BLaER1 (cell line): ENCODE measurements around the gene SPOCK1.
"Not testable (repeated sequence)": the region's sequence is repeated elsewhere in the genome, so short reads cannot be mapped to it uniquely, and the experiment has no call there.

Source experiments
- H3K27ac ChIP-seq: shearing (Covaris generic); formaldehyde crosslinking; 2 replicates; pipeline ENCODE4 v1.8.1; 2022
- H3K27me3 ChIP-seq: shearing (Covaris generic); formaldehyde crosslinking; 2 replicates; pipeline ENCODE4 v1.8.1; 2022
- H3K36me3 ChIP-seq: shearing (Covaris generic); formaldehyde crosslinking; 2 replicates; pipeline ENCODE4 v1.8.1; 2022
- H3K4me1 ChIP-seq: shearing (Covaris generic); formaldehyde crosslinking; 2 replicates; pipeline ENCODE4 v1.8.1; 2022
- H3K4me2 ChIP-seq: shearing (Covaris generic); formaldehyde crosslinking; 2 replicates; pipeline ENCODE4 v1.8.1; 2022
- H3K4me3 ChIP-seq: shearing (Covaris generic); formaldehyde crosslinking; 2 replicates; pipeline ENCODE4 v1.8.1; 2022
- H3K9ac ChIP-seq: shearing (Covaris generic); formaldehyde crosslinking; 2 replicates; pipeline ENCODE4 v1.8.1; 2022
- H3K9me3 ChIP-seq: shearing (Covaris generic); formaldehyde crosslinking; 2 replicates; pipeline ENCODE4 v1.8.1; 2022
- H4K20me1 ChIP-seq: shearing (Covaris generic); formaldehyde crosslinking; 2 replicates; pipeline ENCODE4 v1.8.1; 2022
- Cebpa-rat ChIP-seq: shearing (Covaris generic); IDR thresholded peaks from 2 replicates; pipeline ENCODE4 v1.8.1; 2022

The SPOCK1 gene

DNA sequence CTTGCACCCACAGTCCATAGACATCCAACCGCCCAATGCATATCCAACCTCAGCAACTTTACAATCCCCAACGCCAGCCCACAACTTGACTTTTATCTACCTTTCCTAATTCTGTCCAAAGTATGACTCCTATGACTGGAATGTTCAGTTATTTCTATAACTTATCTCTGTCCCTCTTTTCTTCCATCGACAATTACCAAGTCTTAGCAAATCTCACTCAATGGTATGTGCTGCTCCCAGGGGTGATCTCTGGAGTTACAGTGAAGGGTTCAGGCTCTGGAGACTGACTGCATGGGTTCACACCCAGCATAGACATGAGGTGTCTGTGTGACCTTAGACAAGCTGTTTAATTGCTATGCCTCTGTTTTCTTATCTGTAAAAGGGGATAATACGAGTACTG lies 106.9 kb downstream of the SPOCK1 start:
- TF ChIP-seq Cebpa-rat = no peak
- H3K27me3 ChIP-seq = no peaks in the 10 kb centered on the region

DNA sequence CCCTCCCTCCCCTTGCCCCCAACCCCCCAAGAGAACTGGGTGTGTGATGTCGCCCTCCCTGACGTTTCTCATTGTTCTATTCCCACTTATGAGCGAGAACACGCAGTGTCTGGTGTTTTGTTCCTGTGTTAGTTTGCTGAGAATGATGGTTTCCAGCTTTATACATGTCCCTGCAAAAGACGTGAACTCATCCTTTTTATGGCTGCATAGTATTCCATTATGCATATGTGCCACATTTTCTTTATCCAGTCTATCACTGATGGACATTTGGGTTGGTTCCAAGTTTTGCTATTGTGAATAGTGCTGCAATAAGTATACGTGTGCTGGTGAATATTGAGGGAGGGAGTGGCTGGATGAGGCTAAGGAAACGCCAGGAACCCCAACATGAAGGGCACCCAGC lies 108.1 kb downstream of the SPOCK1 start:
- not testable (repeated sequence) for H3K36me3 ChIP-seq, H3K4me3 ChIP-seq, H3K4me1 ChIP-seq, H3K9me3 ChIP-seq, H4K20me1 ChIP-seq, H3K4me2 ChIP-seq, H3K9ac ChIP-seq, H3K27me3 ChIP-seq, H3K27ac ChIP-seq

More for the DNA sequence above, 106.9 kb downstream of the SPOCK1 start:
- Histone ChIP-seq H3K36me3 (no peaks in the 10 kb centered on the region), H3K4me1 (no peaks in the 10 kb centered on the region), H3K9ac (no peak overlapping the region), H3K27ac (no peak overlapping the region), H3K4me2 (no peak overlapping the region), H3K9me3 (no peaks in the 10 kb centered on the region), H4K20me1 (no peaks in the 10 kb centered on the region), H3K4me3 (no peak overlapping the region)

DNA sequence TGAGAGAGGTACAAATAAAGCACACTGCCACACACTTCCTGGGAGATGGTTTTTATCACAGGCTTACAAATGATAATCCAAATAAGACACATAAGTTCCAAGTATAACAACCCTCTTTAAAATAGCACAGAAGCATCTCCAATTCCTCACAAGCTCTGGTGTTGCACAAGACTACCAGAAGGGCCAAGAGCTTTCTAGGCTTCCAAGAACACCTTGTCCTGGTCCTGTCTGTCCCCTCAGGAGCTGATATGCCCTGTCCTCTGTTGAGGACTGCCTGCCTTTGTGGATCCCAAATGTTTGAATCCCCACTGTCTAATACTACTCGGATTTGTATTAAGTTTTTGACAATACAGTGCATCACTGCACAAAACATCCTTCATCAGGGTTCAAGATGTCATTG lies 110.1 kb downstream of the SPOCK1 start:
- Histone ChIP-seq H4K20me1 (no peaks in the 10 kb centered on the region), H3K9ac (no peak overlapping the region), H3K4me3 (no peak overlapping the region), H3K27ac (no peak overlapping the region), H3K4me1 (no peaks in the 10 kb centered on the region), H3K36me3 (no peaks in the 10 kb centered on the region), H3K27me3 (no peaks in the 10 kb centered on the region), H3K4me2 (no peak overlapping the region), H3K9me3 (no peaks in the 10 kb centered on the region)
- no peak for TF ChIP-seq Cebpa-rat

DNA sequence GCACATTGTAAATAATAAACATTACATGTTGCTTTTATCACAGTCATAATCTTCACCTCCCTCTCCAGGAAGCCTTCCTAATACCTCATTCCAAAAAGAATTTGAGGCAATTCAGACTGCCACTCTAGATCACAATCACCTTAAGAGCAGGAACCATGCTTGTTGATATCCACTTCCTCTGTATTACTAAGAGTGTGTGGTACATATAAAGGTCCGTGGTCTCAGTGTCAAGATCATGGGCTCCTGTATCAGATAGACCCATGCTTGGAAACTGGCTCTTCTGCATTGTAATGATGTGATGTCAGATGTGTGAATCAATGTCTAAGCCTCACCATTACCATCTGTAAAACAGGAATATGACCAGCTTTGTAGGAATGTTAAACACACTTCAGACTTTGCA lies 114.1 kb downstream of the SPOCK1 start:
- Histone ChIP-seq H3K4me2 (no peak overlapping the region), H3K9ac (no peak overlapping the region), H3K36me3 (no peaks in the 10 kb centered on the region), H3K4me1 (peaks cover 5% of the 10 kb centered on the region; the same call in 1 of the 2 replicates), H3K4me3 (no peak overlapping the region), H3K9me3 (peaks cover 32% of the 10 kb centered on the region), H3K27ac (no peak overlapping the region), H4K20me1 (no peaks in the 10 kb centered on the region), H3K27me3 (no peaks in the 10 kb centered on the region)
- no peak for TF ChIP-seq Cebpa-rat

DNA sequence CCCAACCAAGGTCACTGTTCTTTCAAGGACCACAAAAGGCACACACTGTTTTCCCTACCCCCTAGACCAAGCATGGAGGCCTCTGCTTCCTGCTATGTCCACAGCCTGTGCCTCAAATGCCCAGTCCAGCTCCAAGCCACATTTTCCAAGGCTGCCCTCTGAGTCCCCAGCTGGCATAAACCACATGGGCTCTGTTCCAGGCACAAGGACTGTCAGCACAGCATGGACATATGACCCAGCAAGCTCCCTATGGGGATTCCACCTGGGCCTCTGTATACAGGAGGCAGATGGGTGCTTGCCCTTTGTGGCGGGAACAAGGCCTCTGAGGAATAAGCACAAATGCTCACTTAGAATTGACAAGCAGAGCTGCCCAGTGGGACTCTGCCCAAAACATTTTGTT lies 115.2 kb downstream of the SPOCK1 start:
- Histone ChIP-seq H4K20me1 (no peaks in the 10 kb centered on the region), H3K9me3 (peaks cover 32% of the 10 kb centered on the region), H3K9ac (no peak overlapping the region), H3K36me3 (no peaks in the 10 kb centered on the region), H3K27me3 (no peaks in the 10 kb centered on the region), H3K27ac (no peak overlapping the region), H3K4me2 (no peak overlapping the region), H3K4me1 (peaks cover 13% of the 10 kb centered on the region), H3K4me3 (no peak overlapping the region)
- no peak for TF ChIP-seq Cebpa-rat

DNA sequence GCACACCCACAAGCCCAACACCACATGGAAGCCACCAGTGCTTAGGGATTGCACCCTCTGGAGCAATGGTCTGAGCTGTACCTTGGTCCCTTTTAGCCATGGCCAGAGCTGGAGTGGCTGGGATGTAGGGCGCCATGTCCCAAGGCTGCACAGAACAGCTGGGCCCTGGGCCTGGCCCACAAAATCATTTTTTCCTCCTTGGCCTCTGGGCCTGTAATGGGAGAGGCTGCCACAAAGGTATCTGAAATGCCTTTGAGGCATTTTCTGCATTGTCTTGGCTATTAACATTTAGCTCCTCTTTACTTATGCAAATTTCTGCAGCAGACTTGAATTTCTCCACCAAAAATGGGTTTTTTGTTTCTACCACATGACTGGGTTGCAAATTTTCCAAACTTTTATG lies 117.6 kb downstream of the SPOCK1 start:
- TF ChIP-seq Cebpa-rat = no peak
- peaks cover 19% of the 10 kb centered on the region for H3K4me1 ChIP-seq
- no peak overlapping the region for H3K27ac ChIP-seq
- no peaks in the 10 kb centered on the region for H3K36me3 ChIP-seq
- H3K4me2 ChIP-seq = no peak overlapping the region
- no peak overlapping the region for H3K9ac ChIP-seq
- H3K9me3 ChIP-seq = peaks cover 32% of the 10 kb centered on the region
- H4K20me1 ChIP-seq = no peaks in the 10 kb centered on the region
- no peaks in the 10 kb centered on the region for H3K27me3 ChIP-seq
- no peak overlapping the region; the same call in 1 of the 2 replicates for H3K4me3 ChIP-seq

DNA sequence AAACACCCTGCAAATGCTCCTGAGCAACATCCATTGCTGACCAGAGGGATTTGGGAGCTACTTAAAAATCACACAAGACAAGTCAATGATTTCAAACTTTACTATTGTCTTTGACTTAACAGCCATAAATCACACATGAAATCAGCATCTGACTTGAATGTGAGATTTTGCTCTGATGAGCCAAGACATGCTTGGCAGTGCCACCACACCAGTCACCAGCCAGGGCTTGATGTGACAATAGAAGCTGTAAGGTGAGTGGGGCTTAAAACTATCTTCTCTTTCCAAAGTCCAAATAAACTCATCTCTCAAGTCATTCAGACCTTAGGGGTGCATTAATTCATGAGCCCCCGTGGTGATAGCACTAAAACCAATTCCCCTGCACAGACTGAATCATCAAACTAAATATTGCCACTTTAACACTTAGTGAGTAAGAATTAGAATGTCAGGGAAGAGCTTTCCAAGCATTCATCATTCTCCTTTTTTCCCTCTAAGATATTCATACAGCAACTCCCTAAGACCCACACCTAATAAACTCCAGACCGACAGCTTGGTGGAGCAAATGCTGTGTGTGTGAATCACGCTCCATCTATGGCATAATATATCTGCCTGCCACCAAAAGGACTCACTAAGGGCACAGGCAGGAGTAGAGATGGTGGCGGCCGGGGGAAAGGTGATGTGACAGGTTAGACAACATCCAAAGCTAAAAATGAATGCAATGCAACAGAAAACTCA lies 119.4 kb downstream of the SPOCK1 start:
- no peaks in the 10 kb centered on the region for H4K20me1 ChIP-seq
- no peak overlapping the region for H3K4me2 ChIP-seq
- no peak overlapping the region for H3K4me3 ChIP-seq
- no peak overlapping the region for H3K9ac ChIP-seq
- H3K9me3 ChIP-seq = peaks cover 32% of the 10 kb centered on the region
- no peaks in the 10 kb centered on the region for H3K36me3 ChIP-seq
- H3K27ac ChIP-seq = no peak overlapping the region
- TF ChIP-seq Cebpa-rat = no peak
- no peaks in the 10 kb centered on the region for H3K27me3 ChIP-seq
- H3K4me1 ChIP-seq = peaks cover 19% of the 10 kb centered on the region

DNA sequence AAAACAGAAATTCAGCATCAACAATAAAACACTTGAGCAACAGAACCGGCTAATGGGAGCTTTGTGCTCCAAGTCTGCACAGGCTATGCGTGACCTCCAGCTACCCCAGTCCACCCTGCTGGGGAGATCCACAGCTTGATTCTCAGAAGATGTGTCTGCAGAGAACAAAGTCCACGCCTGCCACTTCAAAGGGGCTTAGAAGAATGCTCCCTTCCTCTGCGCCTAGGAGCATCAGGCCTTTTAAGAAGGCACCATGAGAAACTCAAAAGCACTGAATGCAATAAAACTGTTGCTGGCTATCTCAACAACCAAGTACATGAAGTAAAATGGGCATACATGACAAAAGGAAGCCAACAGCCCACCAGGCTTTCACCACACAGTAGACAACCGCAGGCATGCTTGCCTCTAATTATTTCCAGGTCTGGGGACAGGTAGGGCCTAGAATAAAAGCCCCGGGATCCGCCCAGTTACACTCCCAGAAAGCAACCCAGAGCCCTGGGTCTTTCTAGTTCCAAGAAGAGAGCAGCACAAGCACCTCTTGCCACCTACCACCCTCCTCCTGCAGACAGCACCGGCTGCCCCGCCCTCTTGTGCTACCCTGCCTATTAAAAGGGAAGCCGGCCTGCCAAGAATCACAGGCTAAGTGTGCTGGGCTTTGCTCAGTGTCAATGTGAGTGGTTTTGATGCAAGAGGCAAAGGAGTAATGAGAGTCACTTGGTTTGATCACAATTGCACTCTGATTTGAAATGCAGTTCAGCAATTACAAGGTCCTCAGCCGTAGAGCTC lies 123.2 kb downstream of the SPOCK1 start:
- Histone ChIP-seq H3K4me2 (no peak overlapping the region), H3K27ac (no peak overlapping the region), H3K36me3 (no peaks in the 10 kb centered on the region), H4K20me1 (no peaks in the 10 kb centered on the region), H3K9ac (no peak overlapping the region), H3K4me3 (no peak overlapping the region), H3K27me3 (no peaks in the 10 kb centered on the region), H3K4me1 (peaks cover 19% of the 10 kb centered on the region), H3K9me3 (peaks cover 7% of the 10 kb centered on the region)
- TF ChIP-seq Cebpa-rat = no peak

DNA sequence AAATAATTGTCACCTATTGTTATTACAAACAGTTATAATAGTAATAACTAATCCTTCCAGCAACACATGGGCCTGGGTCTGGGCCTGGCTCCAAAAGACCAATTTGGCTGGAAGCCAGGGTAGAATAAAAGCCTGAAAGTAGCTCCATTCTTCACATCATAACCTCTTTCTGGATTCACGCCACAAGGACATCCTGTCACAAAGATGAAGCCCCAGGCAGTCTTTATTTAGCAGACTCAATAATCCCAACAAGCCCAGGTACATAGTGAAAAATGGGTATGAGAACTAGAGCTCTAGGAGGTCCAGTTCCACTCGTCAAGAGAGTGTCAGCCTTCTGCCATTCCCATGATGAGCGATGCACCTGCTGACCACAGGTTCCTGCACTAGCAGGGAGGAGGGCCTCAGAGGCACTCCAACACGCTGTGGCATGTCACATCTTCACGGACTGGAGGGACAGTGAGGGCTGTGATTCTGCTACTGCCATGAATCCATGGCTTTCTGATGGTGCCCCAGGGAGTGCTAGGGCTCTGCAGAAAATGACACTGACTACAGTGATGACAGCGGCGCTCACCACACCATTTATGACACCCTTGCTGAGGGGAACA lies 124.9 kb downstream of the SPOCK1 start:
- no peaks in the 10 kb centered on the region for H3K9me3 ChIP-seq
- H3K9ac ChIP-seq = no peak overlapping the region
- H3K4me3 ChIP-seq = no peak overlapping the region
- no peaks in the 10 kb centered on the region for H4K20me1 ChIP-seq
- TF ChIP-seq Cebpa-rat = no peak
- no peak overlapping the region for H3K27ac ChIP-seq
- no peaks in the 10 kb centered on the region for H3K36me3 ChIP-seq
- no peak overlapping the region for H3K4me2 ChIP-seq
- H3K27me3 ChIP-seq = no peaks in the 10 kb centered on the region; the same call in 1 of the 2 replicates
- peaks cover 8% of the 10 kb centered on the region for H3K4me1 ChIP-seq

DNA sequence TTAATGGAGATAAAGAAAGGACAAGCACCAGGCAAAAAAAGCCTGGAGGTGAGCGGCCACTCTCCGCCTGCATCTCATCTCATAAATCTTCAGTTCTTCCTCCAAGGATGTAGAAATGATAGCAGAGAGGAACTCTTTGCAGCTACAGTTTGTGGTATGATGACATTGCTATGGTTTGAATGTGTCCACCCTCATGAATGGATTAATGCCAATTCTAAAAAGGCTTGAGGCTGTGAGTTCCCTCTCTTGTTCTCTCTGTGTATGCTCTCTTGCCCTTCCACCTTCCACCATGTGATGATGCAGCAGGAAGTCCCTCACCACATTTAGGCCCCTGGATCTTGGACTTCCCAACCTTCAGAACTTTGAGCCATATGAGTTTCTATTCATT lies 126.4 kb downstream of the SPOCK1 start:
- Histone ChIP-seq H3K4me1 (peaks cover 7% of the 10 kb centered on the region; the same call in 1 of the 2 replicates), H3K27me3 (no peaks in the 10 kb centered on the region; the same call in 1 of the 2 replicates), H3K36me3 (no peaks in the 10 kb centered on the region), H3K9me3 (no peaks in the 10 kb centered on the region), H3K27ac (no peak overlapping the region), H3K9ac (no peak overlapping the region), H3K4me2 (no peak overlapping the region), H3K4me3 (no peak overlapping the region), H4K20me1 (no peaks in the 10 kb centered on the region)
- TF ChIP-seq Cebpa-rat = no peak
